AG08395 (cell line): ENCODE results near the gene PAN2.
A peak's percentile ranks its signal among the peaks of the same experiment; 100 is the strongest.
"Not testable (repeated sequence)": the region's sequence is repeated elsewhere in the genome, so short reads cannot be mapped to it uniquely, and the experiment has no call there.

Experiments used
- DNase-seq: peaks from one replicate; pipeline ENCODE4 v3.0.0; 2012; ENCODE audit warnings: mixed read lengths, low spot score

PAN2 gene

DNA sequence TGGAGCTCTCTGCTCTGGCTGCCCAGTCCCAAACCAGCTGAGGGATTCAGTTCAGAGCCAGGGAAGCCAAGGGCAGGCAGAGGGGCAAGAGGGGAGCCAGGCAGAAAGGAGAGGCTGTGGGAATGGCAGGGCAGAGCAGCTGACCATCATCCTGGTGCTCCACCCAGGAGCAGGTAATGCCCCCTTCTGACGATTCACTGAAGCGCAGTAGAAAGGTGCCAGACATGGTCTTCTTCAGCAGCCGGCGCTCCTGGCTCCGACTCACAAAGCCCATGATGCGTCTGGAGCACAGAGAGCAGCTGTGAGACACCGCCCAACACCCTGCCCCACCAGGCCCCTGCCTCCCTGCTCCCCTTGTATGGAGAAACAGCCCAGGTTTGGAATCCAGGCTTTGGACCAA lies 12.9 kb upstream of the PAN2 start:
- DNase-seq = no peak

DNA sequence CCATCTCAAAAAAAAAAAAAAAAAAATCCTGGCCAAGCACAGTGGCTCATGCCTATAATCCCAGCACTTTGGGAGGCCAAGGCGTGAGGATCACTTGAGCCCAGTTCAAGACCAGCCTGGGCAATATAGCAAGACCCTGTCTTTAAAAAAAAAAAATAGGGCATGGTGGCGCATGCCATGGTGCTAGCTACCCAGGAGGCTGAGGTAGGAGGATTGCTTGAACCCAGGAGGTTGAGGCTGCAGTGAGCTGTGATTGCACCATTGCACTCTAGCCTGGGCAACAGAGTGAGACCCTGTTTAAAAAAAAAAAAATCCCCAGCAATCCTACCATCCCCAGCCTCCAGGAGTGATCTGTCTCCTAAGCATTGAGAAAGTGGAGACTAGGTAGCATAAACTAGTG lies 8.5 kb upstream of the PAN2 start:
- not testable (repeated sequence) for DNase-seq

DNA sequence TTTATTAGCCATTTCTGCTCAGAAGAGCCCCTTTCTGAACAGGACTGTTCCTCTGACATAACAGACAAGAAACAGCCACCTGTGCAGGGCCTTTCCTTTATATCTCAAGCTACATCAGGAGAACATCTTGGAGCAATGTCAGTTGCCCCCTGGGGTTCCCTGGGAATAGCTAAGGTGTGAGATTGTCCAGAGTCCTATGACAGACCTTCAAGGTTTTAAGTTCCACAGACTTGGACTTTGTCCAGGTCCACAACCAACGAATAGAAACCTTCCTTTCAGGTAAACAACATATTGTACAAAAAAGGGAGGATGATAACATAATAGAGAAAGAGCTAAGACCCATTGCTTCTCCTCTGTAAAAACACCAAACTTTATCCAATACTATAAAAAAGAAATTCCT lies 7.8 kb upstream of the PAN2 start:
- DNase-seq = no peak

DNA sequence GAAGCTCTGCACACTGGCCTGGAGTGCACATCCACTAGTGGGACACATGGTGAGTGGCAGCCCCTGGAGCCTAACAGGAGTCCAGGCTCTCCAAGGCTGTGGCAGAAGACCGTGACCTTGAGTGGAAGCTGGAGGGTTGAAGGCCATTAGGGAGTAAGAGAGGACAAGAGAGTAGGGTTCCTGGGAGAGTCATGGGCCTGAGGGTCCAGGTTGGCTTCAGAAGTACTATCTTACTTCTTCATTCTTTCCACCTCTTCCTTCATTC lies 5.3 kb upstream of the PAN2 start:
- DNase-seq = no peak

DNA sequence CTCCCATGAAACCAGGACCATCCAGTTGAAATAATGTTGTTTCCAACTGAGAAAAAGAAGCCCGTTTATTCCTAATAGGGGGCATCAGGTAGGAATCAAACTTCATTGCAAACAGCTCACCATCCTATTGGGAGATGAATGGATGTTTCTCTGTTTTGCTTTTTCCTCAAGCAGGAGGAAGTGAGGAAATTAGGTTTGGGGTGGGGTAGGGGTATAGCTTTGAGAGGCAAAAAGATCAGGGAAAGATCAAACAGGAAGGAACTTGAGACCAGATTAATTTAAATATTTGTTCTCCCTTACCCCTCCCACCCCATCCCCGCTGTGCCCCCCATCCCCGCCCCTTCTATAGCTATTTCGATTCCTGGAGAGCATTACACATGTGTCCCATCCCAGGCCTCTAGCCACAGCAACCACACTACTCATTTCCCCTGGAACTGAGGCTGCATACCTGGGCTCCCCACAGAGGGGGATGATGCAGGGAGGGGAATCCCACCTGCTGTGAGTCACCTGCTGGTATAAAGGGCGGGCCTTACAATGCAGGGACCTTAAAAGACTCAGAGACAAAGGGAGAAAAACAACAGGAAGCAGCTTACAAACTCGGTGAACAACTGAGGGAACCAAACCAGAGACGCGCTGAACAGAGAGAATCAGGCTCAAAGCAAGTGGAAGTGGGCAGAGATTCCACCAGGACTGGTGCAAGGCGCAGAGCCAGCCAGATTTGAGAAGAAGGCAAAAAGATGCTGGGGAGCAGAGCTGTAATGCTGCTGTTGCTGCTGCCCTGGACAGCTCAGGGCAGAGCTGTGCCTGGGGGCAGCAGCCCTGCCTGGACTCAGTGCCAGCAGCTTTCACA lies 4.7 kb upstream of the PAN2 start, which contains the start of gene IL23A:
IL23A (plus strand) TSS at position 577 of the 850 bp plus-strand sequence; CDS start at position 738, 161 bp downstream.
- DNase-seq = no peak

DNA sequence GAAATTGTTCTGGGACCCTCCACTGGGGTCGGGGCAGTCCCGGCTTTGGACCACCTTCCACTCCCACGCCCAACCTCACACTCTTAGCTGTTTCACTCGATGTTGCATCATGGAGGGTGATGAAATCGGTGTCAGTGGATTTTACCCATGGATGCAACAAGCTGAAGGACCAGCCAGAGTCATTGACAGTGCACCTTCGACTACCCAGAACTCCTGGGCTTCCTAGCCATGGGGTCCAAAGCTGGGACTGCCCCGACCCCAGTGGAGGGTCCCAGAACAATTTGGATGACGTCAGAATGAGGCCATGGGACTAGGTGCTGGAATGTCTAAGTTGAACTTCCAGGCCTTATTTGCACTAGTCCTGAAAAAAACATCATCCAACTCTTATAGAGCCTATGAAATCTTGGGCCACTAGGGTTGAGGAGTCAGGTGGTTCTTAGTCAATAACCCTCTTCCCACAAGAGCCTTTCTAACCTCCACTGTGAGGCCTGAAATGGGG lies 4.0 kb upstream of the PAN2 start:
- DNase-seq = no peak

DNA sequence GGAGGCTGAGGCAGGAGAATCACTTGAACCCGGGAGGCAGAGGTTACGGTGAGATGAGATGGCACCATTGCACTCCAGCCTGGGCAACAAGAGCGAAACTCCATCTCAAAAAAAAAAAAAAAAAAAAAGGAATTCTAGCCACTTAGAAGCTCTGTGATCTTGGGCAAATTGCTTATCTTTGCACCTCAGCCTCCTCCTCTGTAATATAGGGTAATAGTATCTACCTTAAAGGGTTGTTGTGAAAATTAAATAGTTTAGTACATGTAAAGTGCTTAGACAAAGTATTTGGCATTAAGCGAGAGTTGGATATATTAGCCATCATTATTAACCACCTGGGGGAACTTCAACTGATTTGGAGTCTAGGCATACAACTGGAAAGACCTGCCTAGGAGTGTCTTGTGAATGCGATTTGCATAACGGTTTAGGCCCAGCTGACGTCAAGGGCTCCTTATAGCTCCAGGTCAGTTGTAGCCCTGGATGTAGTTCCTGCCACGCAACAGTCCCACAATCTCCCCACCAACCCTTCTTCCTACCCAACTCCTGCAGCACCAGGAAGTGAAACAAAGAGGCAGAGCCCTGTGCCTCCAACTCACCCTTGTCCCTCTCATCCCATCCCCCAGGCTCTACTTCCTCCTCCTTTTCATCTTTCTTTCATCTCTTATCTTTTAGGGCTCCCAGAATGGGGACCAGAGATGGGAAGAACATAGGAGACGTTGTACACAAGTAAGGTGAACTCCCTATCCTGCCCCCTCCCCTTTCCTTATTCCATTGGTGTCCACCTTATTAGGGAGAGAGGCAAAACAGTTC lies 2.8 kb upstream of the PAN2 start:
- no peak for DNase-seq

DNA sequence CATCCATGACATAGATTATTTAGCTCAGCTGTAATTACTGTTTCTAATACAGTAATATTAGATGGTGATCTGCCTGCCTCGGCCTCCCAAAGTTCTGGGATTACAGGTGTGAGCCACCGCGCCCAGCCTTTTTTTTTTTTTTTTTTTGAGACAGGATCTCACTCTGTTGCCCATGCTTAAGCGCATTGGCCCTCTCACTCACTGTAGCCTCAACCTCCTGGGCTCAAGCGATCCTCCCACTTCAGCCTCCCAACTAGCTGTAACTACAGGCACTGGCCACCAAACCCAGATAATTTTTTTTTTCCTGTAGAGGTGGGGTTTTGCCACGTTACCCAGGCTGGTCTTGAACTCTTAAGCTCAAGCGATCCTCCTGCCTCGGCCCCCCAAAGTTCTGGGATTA lies 1.7 kb upstream of the PAN2 start:
- not testable (repeated sequence) for DNase-seq

DNA sequence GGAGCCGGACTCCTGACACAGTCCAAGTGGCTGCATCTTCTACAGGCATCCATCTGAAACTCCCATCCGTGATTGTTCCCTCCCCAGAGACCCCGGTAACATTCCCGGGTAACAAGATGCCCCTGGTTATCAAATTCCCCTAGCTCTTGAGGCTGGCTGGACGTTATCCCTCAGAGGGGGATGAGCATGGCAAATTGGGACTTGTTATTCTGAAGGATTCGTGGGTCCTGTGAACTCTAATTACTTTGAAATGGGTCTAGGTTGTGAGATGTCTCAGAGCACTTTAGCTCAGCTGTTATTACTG lies 642 bp upstream of the PAN2 start:
- DNase-seq = no peak

DNA sequence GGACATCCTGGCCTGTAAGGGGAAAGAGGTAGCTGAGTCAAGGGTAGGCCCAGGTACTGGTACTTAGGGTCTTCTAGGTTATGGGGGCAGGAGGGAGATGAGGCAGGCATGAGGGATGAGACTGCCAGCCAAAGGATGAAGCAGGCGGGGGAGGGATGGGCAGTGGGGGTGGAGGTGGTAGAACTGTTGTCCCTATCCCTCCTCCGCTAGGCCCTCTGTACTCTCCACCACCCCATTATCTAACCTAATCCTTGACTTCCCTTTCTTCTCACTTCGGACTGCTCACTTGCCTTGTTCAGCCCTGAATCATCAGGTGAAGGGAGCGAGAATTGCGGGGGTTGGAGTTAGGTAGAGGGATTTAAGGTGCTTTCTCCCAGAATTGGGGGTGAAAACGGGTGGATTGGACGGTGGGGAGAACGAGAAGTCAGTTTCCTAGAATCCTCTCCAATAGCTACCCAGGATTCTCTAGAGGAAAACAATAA lies 562 bp downstream of the PAN2 start:
- no peak for DNase-seq

DNA sequence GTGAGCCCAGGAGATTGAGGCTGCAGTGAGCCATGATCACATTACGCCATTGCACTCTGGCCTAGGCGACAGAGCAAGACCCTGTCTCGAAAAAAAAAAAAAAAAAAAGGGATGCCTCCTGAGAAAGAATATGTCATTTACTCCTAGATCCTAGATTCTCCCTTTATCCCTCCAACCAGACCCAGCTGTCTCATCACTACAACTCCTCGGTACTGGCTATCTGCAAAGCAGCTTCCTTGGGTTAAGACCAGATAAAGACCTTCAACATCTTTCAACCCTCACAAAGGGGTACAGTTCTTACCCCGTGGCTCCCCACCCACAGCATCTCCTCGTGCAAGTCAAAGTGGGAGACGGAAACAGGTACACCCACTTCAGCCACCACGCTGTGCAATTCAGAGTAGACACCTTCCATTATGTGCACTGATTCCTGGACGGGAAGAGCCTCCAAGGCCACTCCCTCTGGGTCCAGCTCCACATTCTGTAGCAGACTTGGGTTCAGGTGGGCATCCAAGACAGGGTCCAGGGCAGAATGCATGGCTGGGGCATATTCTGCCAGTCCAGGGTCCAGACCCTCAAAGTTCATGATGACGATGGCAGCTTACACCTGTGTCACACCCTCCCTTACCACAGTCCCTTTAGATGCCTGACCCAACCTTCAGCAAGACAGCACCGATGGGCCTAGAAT lies 1.1 kb downstream of the PAN2 start:
- no peak for DNase-seq

DNA sequence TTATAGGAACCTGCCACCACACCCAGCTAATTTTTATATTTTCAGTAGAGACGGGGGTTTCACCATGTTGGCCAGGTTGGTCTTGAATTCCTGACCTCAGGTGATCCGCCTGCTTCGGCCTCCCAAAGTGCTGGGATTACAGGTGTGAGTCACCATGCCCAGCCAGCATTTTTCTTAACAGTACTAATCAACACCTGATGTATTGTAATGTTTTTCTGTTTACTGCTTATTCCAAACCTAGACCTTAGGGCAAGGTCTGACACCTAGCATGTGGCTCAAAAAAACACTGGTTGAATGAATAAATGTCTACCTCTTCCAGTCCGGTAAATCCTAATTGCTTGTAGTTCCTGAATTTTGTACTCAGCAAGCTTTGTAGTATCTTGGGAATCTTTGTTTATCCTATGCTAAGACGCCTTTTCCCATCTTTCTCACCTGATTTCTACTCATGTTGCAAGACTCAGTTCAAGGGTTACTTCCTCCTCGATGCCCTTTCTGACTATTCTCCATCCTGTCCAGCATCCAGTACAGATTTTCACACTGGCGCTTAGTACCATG lies 2.8 kb downstream of the PAN2 start:
- no peak for DNase-seq

DNA sequence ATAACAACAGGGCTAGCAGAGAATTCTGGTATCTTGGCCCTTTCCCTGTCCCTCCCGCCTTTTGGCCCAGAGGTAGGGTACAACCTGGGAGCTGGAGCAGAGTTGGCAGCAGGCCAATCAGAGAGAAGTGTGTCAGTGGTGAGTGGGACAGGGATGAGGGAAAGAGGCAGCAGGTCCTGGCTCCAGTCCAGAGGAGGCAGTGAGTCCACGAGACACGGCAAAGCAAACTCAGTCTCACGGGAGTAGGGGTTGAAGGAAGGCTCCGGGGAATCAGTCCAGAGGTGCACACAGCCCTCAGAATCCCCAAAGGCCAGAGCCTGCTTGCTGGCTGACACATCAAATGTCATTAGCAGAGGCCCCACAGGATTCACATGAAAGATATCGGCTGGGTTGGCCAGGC lies 7.3 kb downstream of the PAN2 start:
- DNase-seq = no peak

DNA sequence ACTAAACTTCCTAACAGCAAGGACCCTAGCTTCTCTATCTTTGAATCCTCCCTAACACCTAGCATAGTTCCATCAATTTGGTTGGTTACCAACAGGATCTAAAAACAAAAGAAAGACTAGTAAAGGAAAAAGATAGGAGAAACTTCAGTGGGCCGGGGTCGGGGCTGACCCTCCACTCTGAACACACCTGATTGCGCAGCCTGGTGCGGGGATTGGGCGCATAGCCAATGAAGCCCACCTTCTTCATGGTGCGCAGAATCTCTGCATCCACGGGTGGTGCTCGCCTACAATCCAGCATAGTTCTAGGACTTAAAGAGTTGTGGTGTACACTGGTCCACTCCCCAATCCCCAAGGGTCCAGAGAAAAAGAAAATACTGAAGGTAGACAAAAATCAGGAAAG lies 7.7 kb downstream of the PAN2 start:
- DNase-seq = no peak

DNA sequence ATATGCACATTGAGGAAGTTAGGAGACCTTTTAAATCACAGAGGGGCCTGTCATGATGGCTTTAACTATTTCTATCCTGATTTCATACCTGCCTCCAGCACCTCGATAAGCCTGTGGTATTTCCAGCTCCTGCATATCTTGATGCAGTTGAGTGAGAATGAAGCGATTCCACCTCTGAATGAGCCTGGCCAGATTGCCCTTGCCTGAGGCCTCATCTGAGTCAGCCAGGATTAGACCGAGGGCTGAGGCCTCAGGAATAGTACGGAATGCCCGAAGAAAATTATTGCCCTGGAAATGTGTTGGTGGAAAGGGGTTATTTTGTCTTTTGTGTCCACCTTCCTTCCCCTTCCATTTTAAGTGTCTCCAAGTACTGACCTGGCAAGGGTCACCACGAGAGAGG lies 9.6 kb downstream of the PAN2 start:
- no peak for DNase-seq

DNA sequence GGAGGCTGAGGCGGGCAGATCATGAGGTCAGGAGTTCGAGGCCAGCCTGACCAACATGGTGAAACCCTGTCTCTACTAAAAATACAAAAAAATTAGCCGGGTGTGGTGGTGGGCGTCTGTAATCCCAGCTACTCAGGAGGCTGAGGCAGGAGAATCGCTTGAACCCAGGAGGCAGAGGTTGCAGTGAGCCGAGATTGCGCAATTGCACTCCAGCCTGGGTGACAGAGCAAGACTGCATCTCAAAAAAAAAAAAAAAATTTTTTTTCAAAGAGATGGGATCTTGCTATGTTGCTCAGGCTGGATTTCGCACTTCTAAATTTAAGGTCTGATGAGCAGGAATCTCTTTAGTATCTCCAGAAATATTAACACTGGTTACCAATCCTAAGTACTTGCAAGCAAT lies 12.2 kb downstream of the PAN2 start:
- DNase-seq = not testable (repeated sequence)

DNA sequence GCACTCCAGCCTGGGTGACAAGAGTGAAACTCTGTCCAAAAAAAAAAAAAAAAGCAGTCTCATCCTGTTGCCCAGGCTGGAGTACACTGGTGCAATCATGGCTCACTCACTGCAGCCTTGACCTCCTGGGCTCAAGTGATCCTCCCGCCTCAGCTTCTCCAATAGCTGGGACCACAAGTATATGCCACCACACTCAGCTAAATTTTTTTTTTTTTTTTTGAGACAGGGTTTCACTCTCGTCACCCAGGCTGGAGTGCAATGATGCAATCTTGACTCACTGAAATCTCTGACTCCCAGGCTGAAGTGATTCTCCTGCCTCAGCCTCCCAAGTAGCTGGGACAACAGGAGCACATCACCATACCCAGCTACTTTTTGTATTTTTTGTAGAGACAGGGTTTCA lies 12.8 kb downstream of the PAN2 start:
- no peak for DNase-seq

DNA sequence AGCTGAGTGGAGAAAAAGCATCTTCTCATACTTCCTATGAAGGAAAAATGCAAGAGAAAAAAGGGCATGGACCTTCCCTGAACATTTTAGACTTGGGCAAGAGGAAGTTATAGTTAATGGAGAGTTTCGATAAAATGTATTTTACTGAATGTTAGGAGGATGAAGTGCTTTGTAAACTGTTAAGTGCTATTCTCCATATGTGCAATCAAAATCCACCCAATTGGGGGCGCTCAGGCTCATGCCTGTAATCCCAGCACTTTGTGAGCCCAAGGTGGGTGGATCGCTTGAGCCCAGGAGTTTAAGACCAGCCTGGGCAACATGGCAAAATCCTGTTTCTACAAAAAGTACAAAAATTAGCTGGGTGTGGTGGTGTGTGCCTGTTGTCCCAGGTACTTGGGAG lies 16.1 kb downstream of the PAN2 start:
- no peak for DNase-seq

DNA sequence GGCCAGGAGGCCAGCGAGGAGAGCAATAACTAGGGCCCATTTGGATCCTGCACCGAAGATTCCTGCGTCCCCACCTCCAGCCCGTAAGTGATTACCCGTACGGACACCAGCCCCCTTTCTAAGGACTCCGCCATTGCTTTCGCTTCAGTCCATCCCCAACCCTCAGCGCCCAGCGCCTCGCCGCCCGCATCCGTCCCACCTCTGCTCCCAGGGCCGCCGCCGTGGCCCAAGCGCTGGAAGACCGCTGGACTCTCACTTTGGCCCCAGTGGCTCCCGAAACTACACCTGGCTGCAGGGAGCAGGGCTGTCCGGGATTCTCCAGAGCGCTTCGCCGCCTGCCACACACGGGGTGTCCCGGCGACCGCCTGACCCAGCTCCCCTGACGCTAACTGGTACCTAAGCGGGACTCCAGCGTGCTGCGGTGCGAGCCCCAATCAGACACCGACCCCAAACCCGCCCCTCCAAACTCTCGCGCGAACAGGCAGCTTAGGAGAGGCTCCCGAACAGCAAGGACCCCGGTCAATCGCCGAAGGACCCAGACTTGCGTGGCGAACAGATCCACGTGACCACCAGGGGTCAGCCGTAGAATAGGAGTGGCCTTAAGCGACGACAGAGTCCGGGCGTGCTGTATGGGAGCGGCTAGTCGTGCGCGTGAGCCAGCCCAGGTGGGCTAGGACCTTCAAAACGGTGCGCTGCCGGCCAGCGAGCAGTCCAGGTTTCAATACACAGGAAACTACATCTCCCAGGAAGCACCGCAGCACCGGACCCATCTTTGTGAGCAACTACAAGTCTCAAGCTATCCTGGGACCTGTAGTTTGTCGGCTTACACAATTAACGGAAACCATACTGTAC lies 18.0 kb downstream of the PAN2 start, which contains the start of gene CNPY2:
CNPY2 (minus strand) TSS at position 367 of the 852 bp plus-strand sequence. CDS start 771 bp downstream, outside the sequence.
- DNase-seq = peak; percentile 96

DNA sequence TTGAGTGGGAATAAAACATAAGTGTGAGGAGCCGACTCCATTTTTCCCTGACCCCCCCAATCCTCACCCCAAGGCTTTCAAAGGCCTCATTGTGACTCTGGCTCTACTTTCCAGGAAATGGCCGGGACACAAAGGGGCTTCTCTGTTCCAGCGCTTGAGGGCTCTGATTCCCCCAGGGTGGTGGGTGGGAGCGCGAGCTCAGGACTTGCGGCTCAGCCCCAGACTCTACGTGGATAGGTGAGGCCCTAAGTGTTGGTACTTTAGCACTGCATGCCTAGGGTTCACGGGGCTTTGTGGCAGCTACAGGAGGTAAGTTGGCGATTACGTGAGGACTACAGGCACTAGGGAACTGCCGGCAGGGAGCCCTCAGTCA lies 18.6 kb downstream of the PAN2 start:
- DNase-seq = no peak

DNA sequence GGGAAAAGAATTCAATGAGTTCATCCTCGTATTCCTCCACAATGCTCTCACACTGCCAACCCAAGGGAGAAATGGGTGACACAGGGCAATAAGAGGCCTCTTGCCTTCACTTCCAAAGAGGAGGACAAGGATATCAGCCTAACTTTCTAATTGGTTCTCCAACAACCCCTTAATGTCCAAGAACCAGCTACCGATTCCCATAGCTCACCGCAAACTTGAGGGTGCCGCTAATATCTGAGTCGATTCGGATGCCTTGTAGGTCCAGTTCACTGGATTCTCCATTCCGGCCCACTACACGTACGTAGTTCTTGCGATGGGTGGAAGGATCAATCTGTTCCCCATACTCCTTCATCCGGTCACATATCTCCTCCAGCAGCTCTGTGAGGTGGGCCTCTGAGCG lies 22.8 kb downstream of the PAN2 start:
- no peak for DNase-seq

DNA sequence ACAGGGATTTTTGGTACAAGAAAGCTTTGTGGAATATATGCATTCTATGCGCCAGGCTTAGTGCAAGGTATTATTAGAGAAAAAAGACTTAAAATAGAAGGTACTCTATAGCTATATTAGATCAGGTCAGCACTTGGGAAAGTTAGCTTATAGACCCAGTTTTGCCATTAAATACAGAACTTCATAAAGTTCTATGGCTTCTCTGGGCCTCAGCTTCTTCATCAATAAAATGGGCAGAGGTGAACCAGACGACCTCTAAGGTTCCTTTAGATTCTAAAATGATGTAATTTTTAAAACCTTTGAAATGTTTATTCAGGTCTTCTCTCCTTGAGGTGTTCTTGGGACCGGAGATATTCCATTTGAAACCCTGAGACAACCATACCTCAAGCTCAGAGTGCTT lies 25.1 kb downstream of the PAN2 start:
- DNase-seq = no peak
